ENCODE results near the gene AGPAT4.
"Not testable (repeated sequence)": the region's sequence is repeated elsewhere in the genome, so short reads cannot be mapped to it uniquely, and the experiment has no call there.

Gene AGPAT4

DNA sequence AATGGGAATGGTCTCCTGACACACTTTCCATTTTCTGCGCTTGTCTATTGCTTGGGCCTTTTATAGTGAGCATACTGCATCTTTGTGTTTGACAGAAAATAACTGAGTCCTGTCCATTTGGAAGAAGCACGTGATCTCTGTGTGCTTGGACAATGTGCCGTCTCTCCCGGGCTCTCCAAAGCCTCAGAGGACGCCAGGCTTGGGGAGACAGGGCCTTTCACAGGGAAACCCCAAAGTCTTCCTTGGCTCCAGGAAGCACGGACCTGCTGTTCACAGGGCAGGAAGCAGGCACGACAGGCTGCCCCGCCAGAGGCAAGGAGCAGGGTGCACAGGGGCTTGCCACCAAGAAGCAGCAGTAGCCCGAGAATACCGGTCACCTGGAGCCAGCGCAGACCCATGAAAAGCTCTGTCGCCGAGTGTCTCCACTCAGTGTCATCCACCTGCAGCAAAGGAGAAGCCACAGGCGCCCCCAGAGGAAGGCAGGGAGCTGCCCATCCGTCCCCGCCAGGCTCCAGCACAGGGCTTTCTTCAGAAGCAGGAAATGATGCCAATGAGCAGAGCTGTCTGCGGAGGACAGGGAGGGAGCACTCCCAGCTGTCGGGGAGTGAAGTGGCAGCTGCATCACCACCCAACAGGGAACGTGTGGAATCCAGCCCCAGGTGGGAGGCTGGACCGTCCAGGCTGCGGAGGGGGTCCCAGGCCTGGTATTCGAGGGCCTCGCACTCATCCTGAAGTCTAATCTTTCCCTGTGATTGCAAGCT, 135.1 kb downstream of the AGPAT4 start:
- DNase-seq (ENCODE audit: low read depth) = no peak

DNA sequence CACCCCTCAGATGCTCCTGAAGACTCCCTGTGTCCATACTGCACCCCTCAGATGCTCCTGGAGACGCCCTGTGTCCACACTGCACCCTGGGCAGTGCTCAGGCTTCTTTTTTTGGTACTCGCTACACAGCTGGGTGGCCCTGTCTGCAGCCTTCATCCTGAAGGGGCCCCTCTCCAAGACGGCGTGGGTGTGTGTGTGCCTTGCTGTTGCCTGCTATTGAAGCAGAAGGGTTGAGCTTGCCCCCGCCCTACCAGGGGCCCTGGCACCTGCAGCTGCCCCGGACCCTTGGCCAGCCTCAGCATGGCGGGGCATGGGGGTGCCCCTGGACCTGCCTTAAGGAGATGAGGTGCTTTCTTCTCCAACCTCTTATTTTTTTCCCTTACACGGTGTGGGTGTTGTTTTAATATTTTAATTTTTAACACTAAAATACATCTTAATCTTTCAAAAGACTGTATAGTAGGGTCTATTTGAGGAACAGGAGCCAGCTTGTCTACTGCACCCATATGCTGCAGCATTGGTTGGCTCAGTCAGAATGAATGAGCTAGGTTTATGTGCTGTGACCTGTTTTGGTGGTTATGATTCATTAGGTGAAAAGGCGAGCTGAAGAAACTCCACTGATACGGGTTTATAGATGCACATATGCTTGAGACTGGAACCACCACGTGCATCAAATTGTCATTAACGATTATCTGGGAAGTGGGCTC, 135.9 kb downstream of the AGPAT4 start:
- no peak for DNase-seq (ENCODE audit: low read depth)

DNA sequence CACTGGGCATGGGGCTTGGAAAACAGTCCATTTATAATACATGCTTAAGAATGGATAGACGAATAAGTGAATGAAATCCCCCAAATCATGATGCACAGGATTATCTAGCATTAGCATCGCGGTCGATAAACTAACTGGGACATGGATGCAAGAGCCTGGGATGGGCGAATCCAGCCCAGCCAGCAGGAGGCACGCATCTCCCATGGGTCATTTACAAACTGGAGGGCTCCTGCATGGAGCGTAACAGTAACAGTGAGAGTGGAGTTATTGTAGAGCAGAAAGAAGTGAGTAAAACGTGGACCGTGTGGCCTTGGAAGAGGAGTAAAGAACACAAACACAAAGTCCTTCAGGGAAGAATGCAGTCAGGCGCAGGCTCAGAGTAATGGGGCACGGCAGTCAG, 136.5 kb downstream of the AGPAT4 start:
- DNase-seq (ENCODE audit: low read depth) = no peak

DNA sequence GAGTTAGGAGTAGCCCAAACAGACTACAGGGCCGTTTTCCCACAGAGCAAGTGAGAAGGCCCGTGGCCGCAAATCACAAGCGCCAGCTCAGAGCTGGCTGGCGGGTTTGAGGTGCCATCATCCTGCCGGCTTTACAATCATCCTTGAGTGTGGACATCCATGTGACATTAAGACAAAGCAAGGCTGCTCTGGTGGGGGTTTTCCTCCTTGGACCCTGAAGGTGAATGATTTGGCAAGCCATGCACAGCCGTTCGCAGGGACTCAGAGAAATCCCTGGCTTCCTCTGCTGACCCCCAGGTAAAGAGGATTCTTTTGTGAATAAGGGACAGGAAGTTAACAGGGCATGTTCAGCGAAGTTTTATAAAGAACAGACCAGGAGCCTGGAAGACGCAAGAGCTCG, 137.2 kb downstream of the AGPAT4 start:
- no peak for DNase-seq (ENCODE audit: low read depth)

DNA sequence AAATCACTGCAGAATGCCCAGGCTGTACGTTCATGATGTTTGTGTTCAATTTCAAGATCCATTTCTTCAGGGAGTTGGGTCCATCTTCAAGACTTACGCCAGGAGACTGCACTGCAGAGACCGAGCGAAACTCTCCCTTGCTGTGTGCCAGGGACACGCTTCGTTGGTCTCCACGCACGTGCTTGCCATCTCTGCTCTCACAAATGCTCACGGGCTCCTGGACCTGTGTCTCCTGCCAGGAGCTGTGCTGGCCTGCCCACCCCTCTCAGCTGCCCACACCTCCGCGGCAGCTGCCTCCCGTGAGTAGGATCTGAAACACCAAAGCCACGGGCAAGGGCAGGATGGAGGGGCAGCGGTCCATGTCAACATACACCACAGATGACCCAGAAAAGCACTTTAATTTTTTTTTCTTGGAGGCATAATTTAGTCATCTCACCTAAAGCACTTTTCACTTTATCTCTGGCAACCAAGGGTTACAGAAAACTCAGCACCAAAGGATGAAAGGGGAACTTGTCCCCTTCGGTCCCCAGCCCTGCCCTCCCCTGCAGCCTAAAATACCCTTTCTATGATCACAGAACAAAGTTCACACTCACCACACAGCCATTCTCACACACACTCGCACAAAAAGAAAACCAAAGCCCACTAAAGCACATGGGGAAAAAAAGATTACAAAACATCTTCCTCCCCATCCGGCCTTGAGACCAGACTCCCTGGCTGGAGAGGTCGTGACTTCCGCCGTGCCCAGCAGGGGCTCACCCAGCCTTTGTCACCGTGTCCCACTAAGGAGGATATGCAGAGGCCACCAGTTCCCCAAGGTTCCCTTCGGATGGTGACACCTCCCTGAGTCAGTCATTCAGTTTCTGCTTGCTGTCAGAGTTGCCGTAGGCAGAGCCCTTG, 137.9 kb downstream of the AGPAT4 start:
- no peak for DNase-seq (ENCODE audit: low read depth)

DNA sequence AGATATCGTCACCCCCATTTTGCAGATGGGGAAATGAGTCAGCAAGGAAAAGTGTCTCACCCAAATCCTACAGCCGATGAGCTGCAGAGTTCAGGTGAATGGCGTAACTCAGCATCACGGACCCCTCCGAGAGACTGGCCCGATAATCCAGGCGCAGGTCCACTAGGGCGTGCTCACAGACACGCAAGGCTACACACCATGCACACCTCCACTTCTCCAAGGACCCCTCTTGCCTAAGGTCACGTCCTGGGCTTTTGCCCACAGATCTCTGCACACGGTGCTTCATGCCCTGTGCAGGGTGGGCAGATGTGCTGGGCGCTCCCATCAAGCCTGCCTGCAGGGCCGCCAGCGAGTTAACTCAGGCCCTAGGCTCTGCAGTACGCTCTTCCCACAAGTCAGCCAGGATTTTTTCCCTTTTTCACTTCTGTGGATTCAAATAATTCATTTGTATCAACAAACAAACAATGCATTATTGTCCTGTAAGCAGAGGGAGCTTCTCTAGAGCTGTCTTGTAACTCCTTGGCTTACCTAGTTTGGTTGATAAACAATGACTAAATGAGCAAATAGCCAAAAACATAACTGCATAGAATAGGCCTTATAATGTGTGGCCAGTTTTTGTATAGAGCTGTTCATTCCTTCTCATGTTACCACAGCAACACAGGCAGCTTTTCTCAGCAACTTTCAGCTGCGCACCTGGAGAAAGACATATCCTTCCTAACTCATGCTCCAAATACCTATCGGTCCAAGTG, 139.1 kb downstream of the AGPAT4 start:
- no peak for DNase-seq (ENCODE audit: low read depth)

DNA sequence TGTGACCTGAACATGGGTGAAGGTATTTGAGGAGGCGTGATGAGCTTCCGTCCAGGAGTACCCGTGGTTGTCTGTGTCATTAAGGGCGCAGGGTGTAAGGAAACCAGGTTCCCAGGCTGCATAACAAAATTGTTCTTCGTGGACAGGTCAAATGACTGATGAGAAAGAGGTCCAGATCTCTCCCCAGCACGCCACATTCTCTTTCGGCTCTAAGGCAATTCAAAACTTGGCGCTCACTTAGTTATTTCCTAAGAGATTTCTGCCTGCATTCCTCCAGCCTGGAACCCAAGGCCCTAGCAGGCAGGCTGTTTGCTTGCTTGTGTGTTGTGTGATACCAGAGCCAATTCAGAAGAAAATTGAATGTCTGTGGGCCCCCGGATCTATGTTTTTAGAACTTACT, 139.9 kb downstream of the AGPAT4 start:
- no peak for DNase-seq (ENCODE audit: low read depth)

DNA sequence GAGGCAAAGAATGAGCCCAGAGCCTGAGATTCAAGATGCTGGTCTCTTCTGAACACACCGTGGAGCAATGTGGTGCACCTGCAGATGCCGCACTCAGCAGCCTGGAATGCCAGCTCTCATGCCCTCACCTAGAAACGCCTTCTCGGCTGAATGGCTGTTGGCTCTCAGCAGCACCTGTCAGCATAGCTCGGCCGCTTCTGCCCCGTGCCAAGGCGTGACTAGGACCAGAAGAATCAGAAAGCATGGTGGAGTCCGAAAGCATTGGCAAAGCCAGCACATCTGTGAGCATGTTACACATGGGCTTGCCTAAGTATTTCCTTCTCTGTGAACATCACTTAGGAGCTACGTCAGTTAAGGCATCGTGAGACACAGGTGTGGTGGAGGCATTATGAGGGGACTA, 141.5 kb downstream of the AGPAT4 start:
- no peak for DNase-seq (ENCODE audit: low read depth)

DNA sequence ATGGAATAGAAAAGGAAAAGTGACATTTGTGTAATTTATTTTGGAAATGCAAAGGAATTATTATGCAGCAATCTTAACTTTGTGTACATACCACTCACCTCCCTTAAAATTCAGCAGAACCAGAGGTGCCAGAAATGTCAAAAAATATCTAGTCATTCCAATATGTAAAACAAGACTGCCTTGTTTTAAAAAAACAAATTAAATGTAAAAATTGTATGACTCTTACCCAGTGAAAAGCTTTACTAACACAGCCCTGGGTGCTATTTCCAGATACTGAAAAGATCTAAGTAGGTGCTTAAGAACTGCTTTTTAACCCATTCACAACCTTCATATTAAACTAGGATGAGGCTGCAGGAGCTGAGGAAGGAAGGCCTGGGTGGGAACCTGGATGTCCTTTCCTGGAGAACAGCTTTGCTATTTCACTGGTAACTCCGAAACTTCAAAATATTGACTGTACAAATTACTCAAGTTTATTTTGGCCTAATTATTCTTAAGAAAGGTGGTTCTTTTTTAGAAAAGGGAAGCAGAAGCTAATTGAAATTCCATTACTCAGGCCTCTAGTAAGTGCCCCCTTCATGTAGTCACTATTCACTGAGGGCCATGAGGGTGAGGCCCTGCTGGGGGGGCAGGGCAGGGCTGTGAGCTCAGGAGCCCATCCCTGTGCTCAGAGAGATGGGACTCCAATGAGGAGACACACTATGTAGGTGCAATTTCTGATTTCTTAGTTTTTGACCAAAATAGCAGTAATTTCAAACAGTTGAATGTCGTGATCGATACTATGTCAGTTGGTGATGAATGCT, 142.7 kb downstream of the AGPAT4 start:
- DNase-seq (ENCODE audit: low read depth) = no peak

DNA sequence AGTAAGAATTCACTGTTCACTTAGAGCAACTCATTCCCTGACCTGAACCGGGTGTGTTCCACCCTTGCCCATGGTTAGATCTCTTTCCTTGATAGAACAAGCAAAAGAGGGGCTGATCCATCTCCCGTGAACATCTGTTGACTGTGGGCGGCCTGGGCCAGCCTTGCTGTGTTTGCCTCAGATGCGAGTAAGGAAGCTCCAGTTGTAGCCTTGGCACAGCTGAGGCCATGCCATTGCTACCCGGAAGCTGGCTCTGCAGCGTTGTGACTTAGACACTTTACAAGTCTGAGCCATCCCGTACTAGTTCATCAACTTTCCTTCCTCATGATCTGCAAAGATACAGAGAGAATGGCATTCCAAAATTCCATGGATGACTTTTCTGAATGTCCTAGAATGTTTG, 143.3 kb downstream of the AGPAT4 start:
- DNase-seq (ENCODE audit: low read depth) = no peak

DNA sequence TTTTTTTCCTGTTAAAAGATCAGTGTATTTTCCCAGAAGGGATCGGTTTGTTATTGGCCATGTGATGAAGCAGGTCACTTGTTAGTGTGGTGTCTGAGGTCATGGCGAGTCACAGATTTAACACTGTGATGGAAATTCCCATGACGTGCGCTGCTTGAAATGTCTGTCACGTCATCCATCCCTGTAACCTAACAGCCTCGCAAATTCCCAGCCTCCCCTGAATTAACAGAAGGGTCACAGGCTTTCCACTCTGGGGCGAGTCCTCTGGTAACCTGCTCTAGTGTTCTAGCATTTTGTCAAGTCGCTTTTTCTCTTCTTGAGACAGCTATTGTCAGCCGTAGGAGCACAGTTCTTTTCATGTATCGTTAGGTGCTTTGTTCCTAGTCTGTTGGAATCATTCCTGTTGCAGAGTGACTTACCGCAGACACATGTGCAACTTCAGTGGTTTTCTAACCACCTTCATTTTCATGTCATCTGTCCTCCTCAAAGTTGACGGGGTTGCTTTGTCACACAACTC, 145.1 kb downstream of the AGPAT4 start:
- DNase-seq (ENCODE audit: low read depth) = no peak

DNA sequence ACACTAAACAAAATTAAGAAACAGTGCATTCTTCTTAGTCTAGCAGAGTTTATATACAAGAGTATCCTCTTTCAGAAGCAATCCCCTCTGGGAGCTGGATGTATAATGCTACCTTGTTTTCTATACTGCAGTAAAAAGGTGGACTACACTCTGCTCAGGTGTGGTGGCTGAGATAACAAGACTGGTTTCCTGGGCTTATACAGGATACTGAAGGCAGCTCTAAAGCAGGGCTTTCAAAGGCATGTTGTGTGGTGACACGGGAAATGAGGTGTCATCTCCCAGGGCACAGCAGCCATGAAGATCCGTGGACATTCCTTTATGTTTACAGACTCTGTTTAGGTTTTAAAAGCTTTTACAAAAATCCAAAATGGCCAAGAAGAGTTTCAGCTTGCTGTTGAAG, 145.6 kb downstream of the AGPAT4 start:
- no peak for DNase-seq (ENCODE audit: low read depth)

DNA sequence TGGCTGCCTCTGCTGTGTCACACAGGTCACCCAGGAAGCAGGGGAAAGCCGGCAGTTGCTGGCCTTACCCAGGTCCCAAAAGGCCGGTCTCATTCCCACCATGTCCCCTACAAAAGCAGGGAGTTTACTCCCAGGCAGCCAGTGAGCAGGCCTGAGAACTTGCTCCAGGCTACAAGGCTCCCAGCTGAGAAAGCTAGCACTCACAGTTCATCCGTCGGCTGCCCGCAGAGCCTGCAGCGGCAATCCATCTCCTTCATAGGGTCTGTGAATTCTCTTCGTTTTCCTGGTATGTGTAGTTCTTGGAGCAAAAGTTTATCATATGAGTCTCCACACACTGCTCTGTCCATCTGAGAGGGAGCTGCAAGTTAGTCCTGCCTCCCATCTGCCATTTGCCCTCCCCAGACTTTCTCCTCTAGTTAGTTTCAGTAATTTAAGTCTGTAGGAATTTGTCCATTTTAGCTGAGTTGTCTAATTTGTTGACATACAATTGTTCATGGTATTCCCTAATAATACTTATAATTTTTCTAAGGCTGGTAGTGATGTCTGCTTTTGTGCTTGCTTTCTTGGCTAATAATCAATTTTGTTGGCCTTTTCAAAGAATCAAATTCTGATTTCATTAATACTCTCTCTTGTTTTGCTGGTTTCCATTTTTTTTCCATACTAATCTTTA, 146.7 kb downstream of the AGPAT4 start:
- DNase-seq (ENCODE audit: low read depth) = no peak

DNA sequence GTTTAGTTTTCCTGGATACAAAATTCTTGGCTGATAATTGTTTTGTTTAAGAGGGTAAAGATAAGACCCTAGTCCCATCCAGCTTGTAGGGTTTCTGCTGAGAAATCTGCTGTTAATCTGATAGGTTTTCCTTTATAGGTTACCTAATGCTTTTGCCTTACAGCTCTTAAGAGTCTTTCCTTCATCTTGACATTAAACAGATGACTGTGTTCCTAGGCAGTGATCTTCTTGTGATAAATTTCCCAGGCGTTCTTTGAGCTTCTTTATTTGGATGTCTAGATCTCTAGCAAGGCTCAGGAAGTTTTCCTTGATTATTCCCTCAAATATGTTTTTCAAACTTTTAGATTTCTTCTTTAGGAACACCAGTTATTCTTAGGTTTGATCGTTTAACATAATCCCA, 148.3 kb downstream of the AGPAT4 start:
- no peak for DNase-seq (ENCODE audit: low read depth)

DNA sequence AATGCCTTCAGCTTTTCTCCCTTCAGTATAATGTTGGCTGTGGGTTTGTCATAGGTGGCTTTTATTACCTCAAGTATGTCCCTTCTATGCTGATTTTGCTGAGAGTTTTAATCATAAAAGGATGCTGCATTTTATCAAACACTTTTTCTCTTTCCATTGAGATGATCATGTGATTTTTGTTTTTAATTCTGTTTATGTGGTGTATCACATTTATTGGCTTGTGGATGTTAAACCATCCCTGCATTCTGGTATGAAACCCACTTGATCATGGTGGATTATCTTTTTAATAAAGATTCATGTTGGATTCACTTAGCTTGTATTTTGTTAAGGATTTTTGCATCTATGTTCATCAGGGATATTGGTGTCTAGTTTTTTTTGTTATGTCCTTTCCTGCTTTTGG, 150.5 kb downstream of the AGPAT4 start:
- DNase-seq (ENCODE audit: low read depth) = not testable (repeated sequence)

DNA sequence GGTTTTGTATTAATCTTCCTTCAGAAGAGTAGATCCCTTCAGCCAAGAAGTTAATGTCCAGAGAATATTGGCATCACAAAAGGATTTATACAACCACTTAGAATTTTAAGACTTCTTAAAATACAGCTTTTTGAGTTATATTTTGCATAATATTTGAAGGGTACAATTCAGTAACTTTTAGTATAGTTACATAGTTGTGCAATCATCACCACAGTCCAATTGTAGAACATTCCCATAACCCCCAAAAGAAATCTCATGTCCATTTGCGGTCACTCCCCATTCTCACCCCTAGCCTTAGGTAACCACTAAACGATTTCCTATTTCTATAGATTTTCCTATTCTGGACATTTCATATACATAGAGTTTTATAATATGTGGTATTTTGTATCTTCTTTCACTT, 155.9 kb downstream of the AGPAT4 start:
- DNase-seq (ENCODE audit: low read depth) = no peak

DNA sequence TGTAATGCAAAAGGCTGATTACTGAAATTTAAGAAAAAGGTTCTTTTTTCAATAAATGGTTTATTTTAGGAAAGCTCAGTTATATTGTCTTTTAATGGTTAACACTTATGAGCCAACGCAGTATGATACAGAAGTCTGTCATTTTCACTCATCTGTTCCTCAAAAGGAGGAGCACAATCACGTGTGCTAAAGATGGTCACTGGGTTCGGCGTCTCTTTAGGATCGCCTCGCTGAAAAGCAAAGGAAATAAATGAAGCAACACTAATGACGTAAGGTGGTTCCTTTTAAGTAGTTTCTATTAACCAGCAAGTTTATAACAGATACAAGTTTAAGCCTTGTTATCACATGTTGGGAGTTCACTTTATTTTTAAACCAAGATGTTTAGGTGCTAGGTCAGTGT, 156.6 kb downstream of the AGPAT4 start:
- DNase-seq (ENCODE audit: low read depth) = no peak

DNA sequence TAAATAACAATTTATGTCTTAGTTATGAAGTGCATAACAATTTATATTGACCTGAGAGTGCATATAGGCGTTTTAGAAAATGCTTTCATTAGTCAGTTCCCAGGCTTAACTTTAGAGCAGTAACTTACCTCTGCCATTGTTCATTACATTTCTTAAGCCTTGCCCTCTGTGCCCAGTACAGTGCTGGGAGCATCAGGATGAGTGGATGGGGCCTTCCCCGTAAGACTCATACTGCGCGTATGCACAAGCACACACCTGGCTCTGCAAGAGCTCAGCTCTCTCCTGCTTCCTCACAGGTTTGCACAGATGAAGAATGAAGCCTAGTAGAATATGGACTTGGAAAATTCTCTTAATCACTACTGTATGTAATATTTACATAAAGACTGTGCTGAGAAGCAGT, 157.3 kb downstream of the AGPAT4 start:
- DNase-seq (ENCODE audit: low read depth) = no peak

DNA sequence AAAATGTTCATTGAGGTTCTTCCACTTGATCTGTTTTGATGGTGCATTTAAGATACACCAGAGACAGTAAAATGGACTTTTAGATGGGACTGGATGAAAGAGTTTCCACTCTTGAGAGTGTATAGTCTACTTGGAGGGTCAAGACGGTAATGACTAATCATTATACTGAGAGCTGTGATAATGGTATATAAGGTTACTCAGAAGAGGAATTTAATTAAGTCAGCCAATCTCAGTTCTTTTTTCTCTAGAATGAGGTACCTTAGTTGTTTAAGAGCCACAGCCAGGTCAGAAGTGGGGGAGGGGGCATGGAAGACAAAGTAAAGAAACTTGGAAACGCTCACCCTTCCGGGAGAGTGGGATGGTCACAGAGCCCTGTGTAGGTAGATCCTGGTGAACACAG, 158.4 kb downstream of the AGPAT4 start:
- no peak for DNase-seq (ENCODE audit: low read depth)

DNA sequence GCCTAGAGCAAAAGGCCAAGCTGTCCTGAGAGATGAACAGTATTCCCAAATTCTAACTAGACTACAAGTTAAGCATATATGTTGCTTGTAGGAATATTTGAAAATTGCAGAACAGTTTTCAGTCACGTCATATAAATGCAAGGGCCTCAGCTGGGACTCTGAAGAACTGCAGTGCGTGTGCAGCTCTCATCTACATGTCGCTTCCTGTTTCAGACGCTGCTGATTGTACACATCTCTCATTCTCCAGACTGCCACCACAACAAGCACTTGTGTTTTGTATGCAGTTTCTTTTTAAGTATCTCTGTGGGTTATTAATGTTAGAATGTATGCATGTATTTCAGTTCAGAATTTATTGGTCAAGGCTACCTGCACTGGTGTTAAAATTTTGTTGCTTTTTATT, 162.6 kb downstream of the AGPAT4 start:
- no peak for DNase-seq (ENCODE audit: low read depth)

All from HS-5 (cell line).